GM12864 (cell line): ENCODE results near the gene LRRC4C.

Experiments
- DNase-seq: peaks from one replicate; pipeline ENCODE4 v3.0.0-alpha.2; 2011; ENCODE audit warnings: low read depth
- H3K4me3 ChIP-seq: 2 replicates; pipeline ENCODE4 v1.5.1; 2011; ENCODE audit warnings: mild to moderate bottlenecking, low read depth, low read length, control low read depth
- CTCF ChIP-seq: IDR thresholded peaks from 2 replicates; pipeline ENCODE4 v1.5.1; 2011; ENCODE audit warnings: low read depth, mild to moderate bottlenecking, moderate library complexity, low read length, control low read depth, inconsistent platforms; ENCODE audit errors: missing control alignments

The LRRC4C gene

GRCh38 chr11:40444151-40444550 lies 1015.3 kb downstream of the LRRC4C start:
- DNase-seq = no peak
- TF ChIP-seq CTCF = no peak
- H3K4me3 ChIP-seq = no peak overlapping the region

- no peak overlapping the region for H3K4me3 ChIP-seq
- no peak for TF ChIP-seq CTCF
- DNase-seq = no peak
These were observed 1024.1 kb downstream of the LRRC4C start for GRCh38 chr11:40435344-40435743.

- H3K4me3 ChIP-seq = no peak overlapping the region
- TF ChIP-seq CTCF = no peak
- no peak for DNase-seq
These were observed 1024.5 kb downstream of the LRRC4C start for GRCh38 chr11:40434926-40435325.

GRCh38 chr11:40432358-40432757 lies 1027.1 kb downstream of the LRRC4C start:
- no peak for DNase-seq
- TF ChIP-seq CTCF = no peak

GRCh38 chr11:40425168-40425567 lies 1034.3 kb downstream of the LRRC4C start:
- H3K4me3 ChIP-seq = no peak overlapping the region
- DNase-seq = no peak
- no peak for TF ChIP-seq CTCF

More at GRCh38 chr11:40432358-40432757, 1027.1 kb downstream of the LRRC4C start:
- no peak overlapping the region for H3K4me3 ChIP-seq

GRCh38 chr11:40421208-40421981 lies 1038.1 kb downstream of the LRRC4C start:
- TF ChIP-seq CTCF = no peak
- no peak overlapping the region for H3K4me3 ChIP-seq
- no peak for DNase-seq

- no peak for DNase-seq
- TF ChIP-seq CTCF = no peak
- no peak overlapping the region for H3K4me3 ChIP-seq
These were observed 1041.8 kb downstream of the LRRC4C start for GRCh38 chr11:40417627-40418026.
